Fibroblast of lung (primary cell): Measurements from ENCODE around the gene MITD1. TPM values are rescaled to one million over a fixed set of nuclear protein-coding genes. Genes with fewer than 3 reads are reported as not detected.

Source experiments
- DNase-seq, 2 donors: peaks; one replicate each; pipeline versions ENCODE4 v3.0.0 to v3.0.0-alpha.2; 2010; ENCODE audit warnings: low read depth in 2 of 2
- H2AFZ ChIP-seq: 2 replicates; pipeline ENCODE4 v1.5.1; 2012; ENCODE audit warnings: low read length, control low read depth, inconsistent platforms
- H3K27ac ChIP-seq: 2 replicates; pipeline ENCODE4 v1.5.1; 2011; ENCODE audit warnings: low read length, control low read depth; ENCODE audit not compliant: insufficient read depth
- H3K27me3 ChIP-seq: 2 replicates; pipeline ENCODE4 v1.5.1; 2011; ENCODE audit warnings: mild to moderate bottlenecking, low read length; ENCODE audit not compliant: control insufficient read depth, insufficient read depth
- H3K36me3 ChIP-seq: 2 replicates; pipeline ENCODE4 v1.5.1; 2011; ENCODE audit warnings: low read length; ENCODE audit not compliant: control insufficient read depth, insufficient read depth
- H3K4me1 ChIP-seq: 2 replicates; pipeline ENCODE4 v1.5.1; 2011; ENCODE audit warnings: low read length; ENCODE audit not compliant: control insufficient read depth, insufficient read depth; ENCODE audit errors: extremely low read depth
- H3K4me2 ChIP-seq: 2 replicates; pipeline ENCODE4 v1.5.1; 2011; ENCODE audit warnings: low read length, control low read depth; ENCODE audit not compliant: insufficient read depth; ENCODE audit errors: extremely low read depth
- H3K4me3 ChIP-seq, 4 experiments: fragments of 200-600 bp in 1 of 4; sonication (generic) in 1 of 4; replicated peaks in 1 of 4; 2 replicates each; pipeline ENCODE4 v1.5.1; 2011 to 2016; ENCODE audit warnings: low read length in 4 of 4, low read depth in 3 of 4, mild to moderate bottlenecking in 3 of 4, control low read depth in 2 of 4, inconsistent platforms in 1 of 4, mixed read lengths in 1 of 4; ENCODE audit not compliant: insufficient read depth in 1 of 4; ENCODE audit errors: control extremely low read depth in 1 of 4
- H3K79me2 ChIP-seq: 2 replicates; pipeline ENCODE4 v1.5.1; 2012; ENCODE audit warnings: mild to moderate bottlenecking, low read length, inconsistent platforms; ENCODE audit not compliant: control insufficient read depth, insufficient read depth
- H3K9ac ChIP-seq: 2 replicates; pipeline ENCODE4 v1.5.1; 2011; ENCODE audit warnings: mild to moderate bottlenecking, low read length, control low read depth; ENCODE audit not compliant: insufficient read depth
- H3K9me3 ChIP-seq: 2 replicates; pipeline ENCODE4 v1.5.1; 2012; ENCODE audit warnings: low read depth, low read length; ENCODE audit not compliant: control insufficient read depth, insufficient read depth
- H4K20me1 ChIP-seq: 2 replicates; pipeline ENCODE4 v1.5.1; 2011; ENCODE audit warnings: low read length; ENCODE audit not compliant: control insufficient read depth, insufficient read depth; ENCODE audit errors: extremely low read depth
- EZH2 ChIP-seq: IDR thresholded peaks from 2 replicates; pipeline ENCODE4 v1.5.1; 2012; ENCODE audit warnings: low read length, control low read depth, mild to moderate bottlenecking; ENCODE audit errors: missing control alignments
- polyA plus RNA-seq, 2 donors: library from polyadenylated mRNA; depleted of rRNA in 1 of 2; stranded (reverse) in 1 of 2; unstranded in 1 of 2; fragments of >200 nt; gene quantifications; 2 replicates each; pipeline ENCODE4 v1.2.1, GENCODE V29; 2011 to 2012; ENCODE audit warnings: missing spikeins in 1 of 2
- total RNA-seq: library from RNA; depleted of rRNA; stranded (reverse); fragments of >200 nt; gene quantifications from 2 replicates; pipeline ENCODE4 v1.2.1, GENCODE V29; 2014
- TF ChIP-seq, protein P1 (sequence below), 2 donors: IDR thresholded peaks in 1 of 2; conservative IDR thresholded peaks in 1 of 2; 1 replicate in 1 of 2; 2 replicates in 1 of 2; pipeline ENCODE4 v1.5.1; 2011 to 2012; ENCODE audit warnings: low read length in 2 of 2, control low read depth in 1 of 2, inconsistent platforms in 1 of 2, low read depth in 1 of 2, mild to moderate bottlenecking in 1 of 2

MITD1 gene
- total and polyA plus RNA-seq, 2 donors (not counting 1 experiment from before 2014, with no cell fraction given) = 25.3 to 27.1 TPM

DNA sequence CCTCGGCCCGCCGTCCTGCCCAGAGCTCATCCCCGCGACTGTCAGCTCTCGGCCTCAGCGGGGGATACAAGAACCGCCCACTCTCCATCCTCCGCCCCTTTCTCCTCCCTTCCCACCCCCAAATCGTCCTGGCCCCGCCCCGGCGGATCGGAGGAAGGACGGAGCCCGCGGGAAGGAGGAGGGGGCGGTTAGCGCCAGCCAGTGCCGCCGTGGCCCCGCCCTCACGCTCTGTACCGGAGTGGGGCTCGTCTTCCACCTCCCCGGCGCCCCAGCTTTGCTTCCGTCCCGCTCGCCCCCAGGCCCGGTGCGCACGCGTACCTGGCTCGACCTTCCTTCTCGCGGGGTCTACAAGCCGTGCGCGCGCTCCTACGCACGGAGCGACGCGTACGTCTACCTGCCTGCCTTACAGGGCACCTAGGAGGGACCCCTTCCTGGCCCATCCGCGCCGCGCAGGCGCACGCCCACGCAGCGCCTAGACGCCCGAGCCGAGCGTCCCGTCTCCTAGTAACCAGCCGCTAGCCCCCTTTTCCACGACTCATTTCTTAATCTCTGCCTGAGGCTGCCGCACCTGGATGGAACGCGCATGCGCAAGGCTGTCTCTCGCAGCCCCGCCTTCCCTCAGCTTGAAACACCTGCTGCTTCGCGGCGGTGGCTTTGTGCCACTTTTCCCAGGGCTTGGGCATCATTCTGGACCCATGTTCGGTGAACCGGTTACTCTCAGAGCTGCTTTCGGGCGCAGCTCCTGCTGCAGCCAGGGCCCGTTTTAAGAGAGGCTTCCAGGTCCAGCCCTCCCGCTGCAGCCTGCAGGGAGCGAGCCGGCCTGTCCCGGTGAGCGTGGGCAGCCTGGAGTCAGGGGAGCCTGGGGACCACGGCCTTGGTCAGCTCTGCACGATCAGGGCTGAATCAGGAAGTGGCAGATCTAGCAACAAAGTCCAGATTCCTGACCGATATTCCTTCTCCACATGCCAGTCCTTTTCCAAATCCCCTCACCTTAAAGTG lies 39.4 kb downstream of the MITD1 start, which contains the start of gene C2orf15:
Gene C2orf15, plus strand, starts transcription at position 598 of the 999 bp plus-strand sequence. CDS start 8,852 bp downstream, outside the sequence.
- Histone ChIP-seq H3K4me1 (peaks cover 2% of the 10 kb centered on the region), H3K9ac (peak within 1 kb of the TSS; percentile 42), H3K36me3 (no peaks in the 10 kb centered on the region), H3K4me3 (peak within 1 kb of the TSS; percentile 63 to 91 (median 74)), H4K20me1 (no peaks in the 10 kb centered on the region), H3K9me3 (no peaks in the 10 kb centered on the region), H3K79me2 (no peaks in the 10 kb centered on the region), H2AFZ (peak within 1 kb of the TSS; percentile 87), H3K27ac (no peak within 1 kb of the TSS), H3K4me2 (peak within 1 kb of the TSS; percentile 85), H3K27me3 (no peaks in the 10 kb centered on the region)
- TF ChIP-seq EZH2 = no peak
- TF ChIP-seq, protein P1, sequence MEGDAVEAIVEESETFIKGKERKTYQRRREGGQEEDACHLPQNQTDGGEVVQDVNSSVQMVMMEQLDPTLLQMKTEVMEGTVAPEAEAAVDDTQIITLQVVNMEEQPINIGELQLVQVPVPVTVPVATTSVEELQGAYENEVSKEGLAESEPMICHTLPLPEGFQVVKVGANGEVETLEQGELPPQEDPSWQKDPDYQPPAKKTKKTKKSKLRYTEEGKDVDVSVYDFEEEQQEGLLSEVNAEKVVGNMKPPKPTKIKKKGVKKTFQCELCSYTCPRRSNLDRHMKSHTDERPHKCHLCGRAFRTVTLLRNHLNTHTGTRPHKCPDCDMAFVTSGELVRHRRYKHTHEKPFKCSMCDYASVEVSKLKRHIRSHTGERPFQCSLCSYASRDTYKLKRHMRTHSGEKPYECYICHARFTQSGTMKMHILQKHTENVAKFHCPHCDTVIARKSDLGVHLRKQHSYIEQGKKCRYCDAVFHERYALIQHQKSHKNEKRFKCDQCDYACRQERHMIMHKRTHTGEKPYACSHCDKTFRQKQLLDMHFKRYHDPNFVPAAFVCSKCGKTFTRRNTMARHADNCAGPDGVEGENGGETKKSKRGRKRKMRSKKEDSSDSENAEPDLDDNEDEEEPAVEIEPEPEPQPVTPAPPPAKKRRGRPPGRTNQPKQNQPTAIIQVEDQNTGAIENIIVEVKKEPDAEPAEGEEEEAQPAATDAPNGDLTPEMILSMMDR (conservative IDR thresholded peaks at IDR 0.05 in 1 of 2, IDR thresholded peaks at IDR 0.05 in 1 of 2; ENCODE audit: low read depth in 1 of 2, low read length in 2 of 2) = no peak
- peak; percentile 78 to 82 for DNase-seq

DNA sequence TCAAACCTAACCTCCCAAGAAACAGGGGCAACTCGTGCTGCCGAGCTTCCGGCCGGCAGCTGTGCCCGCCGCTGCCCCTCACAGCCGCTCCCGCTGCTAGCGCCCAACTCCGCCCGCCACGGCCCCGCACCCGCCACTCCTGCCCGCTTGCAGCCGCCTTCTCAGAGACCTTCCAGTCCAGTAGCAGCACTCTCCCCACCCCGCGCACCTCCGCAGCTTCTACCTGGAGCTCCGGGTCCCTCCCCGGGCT lies 40.1 kb downstream of the MITD1 start:
- H4K20me1 ChIP-seq = no peaks in the 10 kb centered on the region
- no peak overlapping the region for H3K27ac ChIP-seq
- peak overlapping the region; percentile 87 for H2AFZ ChIP-seq
- H3K27me3 ChIP-seq = no peaks in the 10 kb centered on the region
- H3K9ac ChIP-seq = peak overlapping the region; percentile 37
- H3K4me2 ChIP-seq = peak overlapping the region; percentile 85
- no peaks in the 10 kb centered on the region for H3K79me2 ChIP-seq
- H3K9me3 ChIP-seq = no peaks in the 10 kb centered on the region
- H3K4me3 ChIP-seq = peak overlapping the region; percentile 63 to 91 (median 74)
- H3K36me3 ChIP-seq = no peaks in the 10 kb centered on the region
- peak in 1 of 2 donors; percentile 23 for DNase-seq
- peaks cover 2% of the 10 kb centered on the region for H3K4me1 ChIP-seq
- no peak for TF ChIP-seq EZH2
- TF ChIP-seq, protein P1 (conservative IDR thresholded peaks at IDR 0.05 in 1 of 2, IDR thresholded peaks at IDR 0.05 in 1 of 2; ENCODE audit: low read depth in 1 of 2, low read length in 2 of 2) = no peak

DNA sequence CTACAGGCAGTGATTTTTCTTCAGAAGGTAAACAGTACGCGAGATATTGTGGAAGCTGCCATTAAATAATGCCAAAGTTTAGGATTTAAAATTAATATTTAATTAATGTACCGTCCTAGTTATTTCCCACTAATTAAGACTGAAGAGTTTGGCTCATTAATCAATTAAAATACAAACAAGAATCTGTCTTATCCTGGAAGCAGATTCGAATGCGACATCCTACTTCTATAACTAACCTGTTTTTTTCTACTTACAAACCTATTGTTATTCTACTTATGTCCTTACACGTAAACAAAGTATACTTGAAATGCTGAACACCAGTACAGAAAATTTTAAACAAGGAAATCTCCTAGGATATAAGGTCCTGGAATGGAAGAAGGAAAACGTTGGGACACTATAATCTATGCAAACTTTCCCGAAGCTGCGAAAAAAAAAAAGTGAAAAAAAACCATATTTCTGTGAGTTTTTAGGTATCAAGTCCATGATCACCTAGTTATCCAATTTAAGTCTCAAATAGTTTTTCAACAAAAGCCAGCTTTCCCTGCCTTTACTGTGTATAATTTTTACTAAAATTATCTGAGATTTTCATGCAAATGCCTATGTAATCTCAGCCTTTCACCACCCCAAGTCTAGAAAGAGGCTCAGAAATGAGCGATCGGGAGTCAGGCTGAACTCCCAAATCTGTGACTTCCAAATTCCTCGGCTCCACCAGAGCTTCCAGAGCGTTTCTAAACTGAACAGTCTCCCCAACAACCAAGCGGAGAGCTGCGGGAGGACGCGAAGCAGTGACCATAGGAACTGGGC lies 40.6 kb downstream of the MITD1 start:
- H3K27ac ChIP-seq = no peak overlapping the region
- H3K4me1 ChIP-seq = peaks cover 2% of the 10 kb centered on the region
- H3K9ac ChIP-seq = peak overlapping the region; percentile 37
- DNase-seq = peak in 1 of 2 donors; percentile 23
- peak overlapping the region; percentile 63 to 91 (median 74) for H3K4me3 ChIP-seq
- H3K4me2 ChIP-seq = peak overlapping the region; percentile 85
- H3K36me3 ChIP-seq = no peaks in the 10 kb centered on the region
- no peaks in the 10 kb centered on the region for H3K79me2 ChIP-seq
- TF ChIP-seq, protein P1 (conservative IDR thresholded peaks at IDR 0.05 in 1 of 2, IDR thresholded peaks at IDR 0.05 in 1 of 2; ENCODE audit: low read depth in 1 of 2, low read length in 2 of 2) = no peak
- TF ChIP-seq EZH2 = no peak
- no peaks in the 10 kb centered on the region for H4K20me1 ChIP-seq
- peak overlapping the region; percentile 87 for H2AFZ ChIP-seq
- H3K9me3 ChIP-seq = no peaks in the 10 kb centered on the region
- no peaks in the 10 kb centered on the region for H3K27me3 ChIP-seq
